Tibial nerve (tissue), 4 donors: ENCODE results near the gene AUTS2. TPM values are rescaled to one million over a fixed set of nuclear protein-coding genes. Genes with fewer than 3 reads are reported as not detected.

ENCODE experiments used
- DNase-seq, 2 donors: peaks; one replicate each; pipeline ENCODE4 v3.0.0-alpha.2; 2019; ENCODE audit warnings: low spot score in 2 of 2
- H3K27ac ChIP-seq, 4 donors: fragments of 200-600 bp; sonication (generic) in 3 of 4; one replicate each; pipeline ENCODE4 v1.5.1; 2017 to 2019; ENCODE audit warnings: mild to moderate bottlenecking in 1 of 4
- H3K27me3 ChIP-seq, 2 donors: fragments of 200-600 bp; sonication (generic) in 1 of 2; one replicate each; pipeline versions ENCODE4 v1.5.1 to v1.6.0; 2017 to 2019
- H3K36me3 ChIP-seq, 3 donors: fragments of 200-600 bp; sonication (generic); one replicate each; pipeline ENCODE4 v1.5.1; 2018 to 2019
- H3K4me1 ChIP-seq, 4 donors: fragments of 200-600 bp; sonication (generic) in 3 of 4; one replicate each; pipeline ENCODE4 v1.5.1; 2017 to 2019
- H3K4me3 ChIP-seq, 4 donors: fragments of 200-600 bp; sonication (generic) in 3 of 4; one replicate each; pipeline ENCODE4 v1.5.1; 2017 to 2019; ENCODE audit warnings: mild to moderate bottlenecking in 1 of 4, moderate library complexity in 1 of 4
- H3K9me3 ChIP-seq, 4 donors: fragments of 200-600 bp; sonication (generic) in 3 of 4; one replicate each; pipeline ENCODE4 v1.5.1; 2017 to 2019
- EP300 ChIP-seq, 2 donors: sonication (generic); formaldehyde crosslinking; IDR thresholded peaks; one replicate each; pipeline ENCODE4 v1.6.1; 2017; ENCODE audit warnings: antibody characterized with exemption in 2 of 2, mild to moderate bottlenecking in 1 of 2
- POLR2A ChIP-seq, 2 donors: fragments of 450-650 bp; IDR thresholded peaks; one replicate each; pipeline ENCODE4 v1.6.1; 2017; ENCODE audit warnings: antibody characterized with exemption in 2 of 2, mild to moderate bottlenecking in 2 of 2, moderate library complexity in 2 of 2
- WGBS, 2 donors: methylation state at CpG; one replicate each; pipeline ENCODE4 v1.1.5; 2018; 5-methylcytosine and 5-hydroxymethylcytosine counted together
- total RNA-seq, 4 donors: library from RNA; depleted of rRNA; stranded (reverse); fragments of >200 nt; gene quantifications; one replicate each; pipeline ENCODE4 v1.1.0, GENCODE V29; 2016
- TF ChIP-seq, protein P1 (sequence below), 5 experiments: fragments of 200-600 bp in 3 of 5; fragments of 450-650 bp in 2 of 5; sonication (generic) in 3 of 5; IDR thresholded peaks; one replicate each; pipeline ENCODE4 v1.5.1; 2016 to 2019; ENCODE audit warnings: antibody characterized with exemption in 5 of 5, mild to moderate bottlenecking in 3 of 5, moderate library complexity in 2 of 5

AUTS2 gene
- total RNA-seq, 4 donors from 2014 or later, result 56.6 to 87.9 (median 71.6) TPM

DNA sequence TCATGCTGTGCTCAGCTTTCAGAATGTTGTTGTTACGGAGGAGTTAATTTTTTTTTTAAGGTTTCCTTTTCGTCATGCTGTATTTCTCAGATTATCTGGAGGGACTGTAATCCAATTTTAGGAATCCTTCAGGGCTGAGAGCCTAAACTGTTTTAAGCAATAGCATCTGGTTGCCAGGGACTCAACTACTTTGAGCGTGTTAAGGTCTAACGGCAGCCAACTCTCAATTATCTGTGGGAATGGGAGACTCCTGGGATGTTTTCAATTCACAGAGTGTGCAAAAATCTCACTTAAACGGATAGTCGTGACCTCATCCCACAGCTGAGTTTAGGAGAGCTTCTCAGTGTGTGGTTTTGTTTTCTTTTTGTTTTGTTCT lies 291.7 kb downstream of the AUTS2 start:
- no peak overlapping the region for H3K4me3 ChIP-seq
- TF ChIP-seq EP300 (IDR thresholded peaks at IDR 0.05) (no peak), POLR2A (IDR thresholded peaks at IDR 0.05) (no peak)
- TF ChIP-seq, protein P1, sequence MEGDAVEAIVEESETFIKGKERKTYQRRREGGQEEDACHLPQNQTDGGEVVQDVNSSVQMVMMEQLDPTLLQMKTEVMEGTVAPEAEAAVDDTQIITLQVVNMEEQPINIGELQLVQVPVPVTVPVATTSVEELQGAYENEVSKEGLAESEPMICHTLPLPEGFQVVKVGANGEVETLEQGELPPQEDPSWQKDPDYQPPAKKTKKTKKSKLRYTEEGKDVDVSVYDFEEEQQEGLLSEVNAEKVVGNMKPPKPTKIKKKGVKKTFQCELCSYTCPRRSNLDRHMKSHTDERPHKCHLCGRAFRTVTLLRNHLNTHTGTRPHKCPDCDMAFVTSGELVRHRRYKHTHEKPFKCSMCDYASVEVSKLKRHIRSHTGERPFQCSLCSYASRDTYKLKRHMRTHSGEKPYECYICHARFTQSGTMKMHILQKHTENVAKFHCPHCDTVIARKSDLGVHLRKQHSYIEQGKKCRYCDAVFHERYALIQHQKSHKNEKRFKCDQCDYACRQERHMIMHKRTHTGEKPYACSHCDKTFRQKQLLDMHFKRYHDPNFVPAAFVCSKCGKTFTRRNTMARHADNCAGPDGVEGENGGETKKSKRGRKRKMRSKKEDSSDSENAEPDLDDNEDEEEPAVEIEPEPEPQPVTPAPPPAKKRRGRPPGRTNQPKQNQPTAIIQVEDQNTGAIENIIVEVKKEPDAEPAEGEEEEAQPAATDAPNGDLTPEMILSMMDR (IDR thresholded peaks at IDR 0.05), result no peak
- H3K27ac ChIP-seq, result no peak overlapping the region
- DNase-seq, result no peak
- no peaks in the 10 kb centered on the region for H3K9me3 ChIP-seq
- peaks cover 0 to 15% (median 0%) of the 10 kb centered on the region in 4 donors for H3K4me1 ChIP-seq
- no peaks in the 10 kb centered on the region for H3K36me3 ChIP-seq
- no peaks in the 10 kb centered on the region for H3K27me3 ChIP-seq
- WGBS, 2 donors, result 62 to 67% methylated on average over 6 of the region's 6 CpGs

DNA sequence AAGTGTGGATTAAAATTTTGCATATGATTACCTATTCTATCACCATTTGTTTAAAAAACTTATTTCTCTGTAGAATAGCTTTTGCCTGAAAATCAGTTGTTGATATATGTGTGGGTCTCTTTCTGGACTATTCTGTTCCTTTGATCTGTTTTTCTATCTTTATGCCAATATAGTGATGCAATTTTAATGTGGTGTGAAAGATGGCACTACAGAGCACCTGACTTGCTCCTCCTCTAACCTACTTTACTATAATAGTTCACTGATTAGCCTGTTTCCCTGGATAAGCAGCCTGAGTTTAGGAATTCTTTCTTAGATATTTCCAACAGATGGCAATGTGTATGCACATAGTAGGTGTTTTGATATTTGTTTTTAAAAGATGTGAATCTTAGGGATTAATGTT lies 294.5 kb downstream of the AUTS2 start:
- DNase-seq, result no peak
- H3K4me1 ChIP-seq, result peaks cover 0 to 6% (median 0%) of the 10 kb centered on the region in 4 donors
- no peaks in the 10 kb centered on the region for H3K27me3 ChIP-seq
- H3K36me3 ChIP-seq, result no peaks in the 10 kb centered on the region
- TF ChIP-seq, protein P1 (IDR thresholded peaks at IDR 0.05), result no peak
- TF ChIP-seq EP300 (IDR thresholded peaks at IDR 0.05) (no peak), POLR2A (IDR thresholded peaks at IDR 0.05) (no peak)
- no peaks in the 10 kb centered on the region for H3K9me3 ChIP-seq
- H3K27ac ChIP-seq, result no peak overlapping the region
- H3K4me3 ChIP-seq, result no peak overlapping the region

DNA sequence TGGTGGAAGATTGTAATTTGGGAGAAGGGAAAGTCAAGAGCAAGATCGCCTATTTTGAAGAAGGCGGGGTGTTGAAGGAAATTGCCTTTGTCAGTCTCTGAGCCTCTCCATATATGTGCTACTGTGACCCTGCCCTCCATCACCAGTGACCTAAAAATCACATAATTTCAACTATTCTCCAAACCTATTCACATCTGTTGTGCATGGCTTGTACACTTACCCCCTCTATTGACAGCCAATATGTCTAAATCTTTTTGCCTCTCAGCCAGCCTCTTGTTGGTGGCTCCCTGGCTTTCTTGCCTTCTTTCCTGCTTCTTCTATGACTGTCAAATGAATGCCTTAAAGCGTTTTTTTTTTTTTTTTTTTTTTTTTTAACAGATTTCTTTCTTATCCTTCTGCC lies 295.6 kb downstream of the AUTS2 start:
- DNase-seq, result no peak
- no peak overlapping the region for H3K4me3 ChIP-seq
- H3K27ac ChIP-seq, result no peak overlapping the region
- WGBS, 2 donors, result 46 to 48% methylated on average over 3 of the region's 3 CpGs
- no peaks in the 10 kb centered on the region for H3K9me3 ChIP-seq
- H3K36me3 ChIP-seq, result no peaks in the 10 kb centered on the region
- TF ChIP-seq POLR2A (IDR thresholded peaks at IDR 0.05), result no peak
- TF ChIP-seq, protein P1 (IDR thresholded peaks at IDR 0.05), result peak in 4 of 5 experiments; percentile 18 to 37 (median 27)
- no peak for TF ChIP-seq EP300 (IDR thresholded peaks at IDR 0.05)
- no peaks in the 10 kb centered on the region for H3K27me3 ChIP-seq
- peaks cover 0 to 6% (median 0%) of the 10 kb centered on the region in 4 donors for H3K4me1 ChIP-seq

DNA sequence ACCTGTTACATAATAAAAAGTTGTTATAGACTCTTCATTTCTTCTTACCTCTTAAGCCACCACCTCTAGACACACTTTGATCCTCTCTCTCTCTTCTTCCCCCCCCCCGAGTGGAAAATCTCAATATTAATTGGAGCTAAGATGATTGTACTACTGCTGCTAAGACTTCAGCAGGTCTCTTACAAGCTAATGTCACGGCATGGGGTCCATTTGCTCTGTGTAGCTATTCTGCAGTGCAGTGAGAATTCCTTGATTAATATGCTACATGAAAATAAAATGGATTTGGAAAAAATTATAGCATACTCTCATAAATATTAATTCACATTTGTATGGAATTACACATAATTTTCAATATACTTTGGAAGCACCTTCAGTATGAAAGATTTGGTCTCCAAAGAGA lies 297.2 kb downstream of the AUTS2 start:
- no peaks in the 10 kb centered on the region for H3K9me3 ChIP-seq
- DNase-seq, result no peak
- peaks cover 0 to 6% (median 0%) of the 10 kb centered on the region in 4 donors for H3K4me1 ChIP-seq
- H3K4me3 ChIP-seq, result no peak overlapping the region
- no peaks in the 10 kb centered on the region for H3K27me3 ChIP-seq
- H3K36me3 ChIP-seq, result no peaks in the 10 kb centered on the region
- TF ChIP-seq POLR2A (IDR thresholded peaks at IDR 0.05) (no peak), EP300 (IDR thresholded peaks at IDR 0.05) (no peak)
- TF ChIP-seq, protein P1 (IDR thresholded peaks at IDR 0.05), result no peak
- no peak overlapping the region for H3K27ac ChIP-seq
- 79 to 84% methylated on average over 2 of the region's 2 CpGs for WGBS, 2 donors

DNA sequence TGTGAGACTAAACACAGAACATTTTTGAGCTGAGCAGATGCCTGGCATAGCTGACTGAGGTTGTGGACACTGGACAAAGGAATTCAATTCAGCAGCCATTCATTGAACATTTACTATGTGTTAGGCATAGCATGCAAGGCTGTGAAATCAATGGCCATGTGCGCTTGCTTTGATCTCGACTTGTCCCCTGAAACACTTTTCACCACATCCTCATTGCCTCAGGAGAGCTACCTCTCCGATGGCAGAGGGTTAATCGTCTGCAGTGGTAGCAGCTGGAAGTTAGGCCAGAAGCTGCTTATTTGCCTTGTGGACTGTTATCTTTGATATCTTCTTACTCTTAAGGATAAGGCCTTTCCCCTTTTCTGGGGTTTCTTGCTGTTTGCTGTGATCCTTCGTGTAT lies 297.8 kb downstream of the AUTS2 start:
- H3K4me3 ChIP-seq, result no peak overlapping the region
- WGBS, 2 donors, result 81 to 89% methylated on average over 5 of the region's 5 CpGs
- no peak for TF ChIP-seq POLR2A (IDR thresholded peaks at IDR 0.05)
- no peak for TF ChIP-seq EP300 (IDR thresholded peaks at IDR 0.05)
- TF ChIP-seq, protein P1 (IDR thresholded peaks at IDR 0.05), result no peak
- no peak for DNase-seq
- no peaks in the 10 kb centered on the region for H3K9me3 ChIP-seq
- H3K4me1 ChIP-seq, result peaks cover 0 to 6% (median 0%) of the 10 kb centered on the region in 4 donors
- H3K27ac ChIP-seq, result no peak overlapping the region
- H3K27me3 ChIP-seq, result no peaks in the 10 kb centered on the region
- no peaks in the 10 kb centered on the region for H3K36me3 ChIP-seq
